ENCODE measurements around the gene OSCP1.

The OSCP1 gene

DNA sequence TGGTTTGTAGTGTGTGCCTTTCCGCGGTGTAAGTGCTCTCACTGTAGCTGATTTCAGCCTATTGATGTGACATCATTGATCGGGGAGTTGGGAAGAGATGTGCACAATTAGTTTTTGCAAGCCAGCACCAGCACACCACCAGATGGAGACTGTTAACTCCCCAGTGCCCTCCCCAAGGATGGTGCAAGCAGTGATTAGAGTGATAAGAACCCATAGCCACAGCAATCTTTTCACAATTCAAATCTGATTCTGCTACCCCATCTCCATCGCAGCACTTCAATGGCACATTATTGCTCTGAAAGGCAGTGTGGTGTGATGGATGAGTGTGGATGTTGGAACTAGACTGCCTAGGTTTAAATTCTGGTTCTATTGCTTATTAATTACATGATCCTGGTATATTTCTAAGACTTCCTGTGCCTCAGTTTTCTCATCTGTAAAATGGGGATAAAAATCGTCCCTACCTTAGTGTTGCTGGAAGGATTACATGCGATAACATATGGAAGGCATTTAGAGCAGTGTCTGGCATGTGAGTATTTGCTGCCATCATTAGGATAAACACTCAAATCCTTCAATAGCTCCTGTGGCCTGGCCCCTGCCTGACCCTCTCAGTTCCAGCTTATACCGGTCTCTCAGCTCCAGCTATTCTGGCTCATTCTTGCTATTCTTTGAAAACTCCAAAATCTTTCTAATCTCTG is 25.8 kb upstream of the OSCP1 start:
- DNase-seq (ENCODE audit: low read depth in 2 of 3, low spot score in 1 of 3), result no peak

DNA sequence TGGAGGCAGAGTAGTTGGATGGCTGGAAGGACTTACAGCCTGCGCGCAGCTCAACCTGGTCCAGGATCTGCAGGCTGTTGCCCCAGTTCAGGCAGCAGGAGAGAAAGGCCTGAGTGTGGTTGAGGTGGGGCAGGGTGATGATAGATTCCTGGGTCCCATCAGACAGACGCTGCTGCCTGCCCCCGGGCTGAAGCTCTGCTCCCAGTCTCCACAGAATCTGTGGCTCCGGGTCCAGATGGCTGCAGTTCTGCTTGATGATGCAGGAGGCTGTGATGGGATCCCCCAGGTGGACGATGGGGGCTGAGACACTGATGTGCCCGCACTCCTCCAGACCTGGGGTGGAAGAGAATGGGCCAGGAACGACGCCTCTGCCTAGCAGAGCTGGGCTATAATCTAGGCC is 25.1 kb upstream of the OSCP1 start:
- no peak for DNase-seq (ENCODE audit: low read depth in 2 of 3, low spot score in 1 of 3)

DNA sequence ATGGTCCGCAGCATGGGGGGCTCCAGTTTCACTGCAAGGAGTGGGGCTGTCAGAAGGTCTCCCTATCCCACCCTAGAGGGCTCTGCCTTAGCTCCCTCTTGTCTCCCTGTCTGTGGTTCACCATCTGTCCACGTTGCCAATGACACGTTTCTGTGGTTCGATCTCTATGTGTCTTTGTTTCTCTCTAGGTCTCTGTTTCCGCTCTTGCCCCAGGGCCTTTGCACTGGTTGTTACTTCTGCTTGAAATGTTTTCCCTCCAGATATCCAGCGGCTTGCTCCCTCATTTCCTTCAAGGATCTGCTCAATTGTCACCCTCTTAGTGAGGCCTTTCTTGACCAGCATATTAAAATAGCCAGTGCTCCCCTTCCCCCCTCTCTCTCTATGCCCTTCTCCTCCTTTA is 22.4 kb upstream of the OSCP1 start:
- no peak for DNase-seq (ENCODE audit: low read depth in 2 of 3, low spot score in 1 of 3)

DNA sequence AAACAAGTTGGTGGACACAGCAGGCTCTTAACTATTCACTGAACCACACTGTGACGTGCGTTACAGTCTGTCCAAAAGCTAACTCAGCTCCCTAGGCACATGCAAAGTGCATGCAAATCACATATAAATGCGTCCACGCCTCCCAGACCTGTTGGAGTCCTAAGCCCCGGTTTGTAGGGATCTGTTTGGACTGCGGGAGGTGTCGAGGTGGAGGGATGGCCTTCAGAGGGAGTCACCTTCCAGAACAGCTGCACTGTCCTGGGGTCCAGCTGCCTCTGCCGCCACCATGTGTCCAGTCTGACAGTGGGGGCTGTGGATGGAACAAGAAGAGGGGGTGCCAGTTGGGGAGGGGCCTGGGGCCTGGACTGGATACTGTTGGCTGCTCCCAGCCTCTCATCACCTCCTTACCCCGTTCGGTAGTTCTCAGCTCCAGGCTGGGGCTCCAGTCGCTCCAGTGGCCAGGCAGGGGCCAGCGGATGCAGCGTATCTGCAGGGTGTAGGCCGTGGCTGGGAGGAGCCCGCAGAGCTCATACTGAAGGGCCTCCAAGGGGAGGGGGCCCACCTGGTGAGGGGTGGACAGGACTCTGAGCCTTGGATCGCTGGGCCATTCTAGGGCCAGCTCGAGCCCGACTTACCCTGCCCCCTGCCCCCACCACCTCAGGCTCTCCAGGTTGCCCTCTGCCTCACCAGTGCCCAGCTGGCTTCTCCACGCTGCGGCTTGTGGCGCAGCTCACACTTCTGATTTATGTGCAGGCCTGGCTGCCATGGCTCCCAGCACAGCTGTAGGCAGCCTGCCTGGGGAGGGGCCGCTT is 21.8 kb upstream of the OSCP1 start:
- no peak for DNase-seq (ENCODE audit: low read depth in 2 of 3, low spot score in 1 of 3)

DNA sequence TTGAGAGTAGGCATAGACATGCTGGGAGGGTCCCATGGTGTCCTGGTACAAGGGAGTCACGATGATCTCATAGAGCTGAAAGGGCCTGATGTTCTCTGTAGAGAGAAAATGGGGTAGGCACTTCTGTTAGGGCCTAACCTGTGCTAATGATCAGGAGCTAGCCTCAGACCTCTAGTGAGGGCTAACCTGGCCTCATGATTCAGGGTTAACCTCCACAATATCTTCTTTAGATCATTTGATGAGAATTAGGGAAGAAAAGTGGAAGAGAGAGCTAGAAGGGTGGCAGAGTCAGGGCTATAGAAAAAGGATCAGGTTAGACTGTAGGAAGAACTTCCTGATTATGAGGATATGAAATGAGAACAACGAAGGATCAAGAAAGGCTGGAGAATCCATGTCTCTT is 18.9 kb upstream of the OSCP1 start:
- no peak for DNase-seq (ENCODE audit: low read depth in 2 of 3, low spot score in 1 of 3)

DNA sequence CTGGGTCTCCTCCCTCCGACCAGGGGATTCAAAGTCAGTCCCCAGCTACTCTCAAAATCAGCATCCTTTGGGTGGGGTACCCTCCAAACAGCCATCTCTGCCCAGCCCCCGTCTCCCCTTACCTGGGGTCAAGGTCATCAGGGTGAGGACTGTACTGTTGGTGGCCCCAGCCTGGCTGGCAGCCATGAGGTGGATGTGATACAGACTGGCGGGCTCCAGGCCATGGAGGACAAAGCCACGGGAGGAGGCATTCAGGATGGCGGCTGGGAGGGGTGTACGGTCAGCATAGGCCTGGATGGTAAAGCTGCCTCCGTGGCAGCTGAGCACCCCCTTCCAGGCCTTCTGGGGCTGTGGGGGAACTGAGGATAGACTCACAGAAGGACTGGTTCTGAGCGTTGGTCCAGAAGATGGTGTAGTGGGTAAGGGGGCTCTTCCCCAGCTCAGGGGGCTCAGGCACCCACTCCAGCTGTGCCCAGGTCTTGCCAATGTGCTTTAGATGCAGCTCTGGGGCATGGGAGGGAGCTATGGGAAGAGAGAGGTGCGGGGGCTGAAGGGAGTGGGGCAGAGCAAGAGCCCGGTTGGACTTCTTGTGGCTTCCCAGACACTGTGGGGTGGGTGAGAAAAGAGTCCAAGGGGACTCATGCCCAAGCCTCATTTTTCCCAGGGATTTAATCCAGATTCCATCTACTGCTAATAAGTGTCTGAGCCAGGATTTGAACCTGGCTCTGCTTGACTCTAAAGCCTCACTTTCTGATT is 17.6 kb upstream of the OSCP1 start:
- DNase-seq (ENCODE audit: low read depth in 2 of 3, low spot score in 1 of 3), result no peak

DNA sequence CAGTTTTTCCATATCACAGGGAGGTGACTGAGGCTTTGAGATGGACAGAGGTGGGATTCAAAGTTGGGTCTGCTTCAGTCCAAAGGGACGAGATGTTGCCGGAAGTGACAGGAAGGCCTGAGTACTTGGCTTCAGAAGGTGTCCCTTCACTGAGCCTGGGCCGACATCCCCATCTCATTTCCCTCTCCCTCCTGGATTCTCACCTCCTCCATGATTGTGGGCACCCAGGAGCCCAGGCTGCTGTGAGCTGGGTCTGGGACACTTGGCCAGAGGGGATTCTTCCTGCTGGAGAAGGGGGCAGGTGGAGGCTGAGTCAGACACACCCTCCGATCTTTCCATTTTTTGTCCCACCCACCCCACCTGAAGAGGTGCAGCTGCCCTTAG is 16.8 kb upstream of the OSCP1 start:
- no peak for DNase-seq (ENCODE audit: low read depth in 2 of 3, low spot score in 1 of 3)

DNA sequence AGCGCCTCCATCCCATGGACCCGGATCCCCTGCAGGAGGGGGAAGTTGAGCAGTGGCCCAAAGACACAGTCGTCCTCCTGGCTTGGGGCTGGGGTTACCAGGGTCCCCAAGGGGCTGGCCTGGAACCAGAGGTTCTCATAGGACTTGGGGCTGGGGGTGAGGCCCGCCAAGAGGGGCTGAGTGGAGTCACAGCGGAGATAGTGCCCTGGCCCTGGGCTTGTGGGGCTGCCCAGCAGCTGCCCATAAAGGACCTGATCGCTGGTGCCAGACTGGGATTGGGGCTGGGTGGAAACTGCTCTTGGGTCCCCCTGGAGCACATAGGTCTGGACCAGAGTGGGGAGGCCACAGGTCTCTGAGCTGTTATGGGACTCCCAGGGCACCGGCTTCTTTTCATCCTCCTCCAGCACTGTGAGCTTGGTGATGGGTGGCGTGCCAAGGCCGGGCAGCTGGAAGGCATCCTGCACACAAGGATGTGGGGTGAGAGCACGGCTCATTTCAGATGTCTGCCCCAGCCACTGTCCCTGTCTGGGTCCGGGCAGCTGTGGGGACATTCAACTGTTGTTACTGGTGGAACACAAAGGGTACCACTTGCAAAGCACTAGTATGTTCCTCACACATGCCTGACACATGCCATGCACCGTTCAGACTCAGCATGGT is 16.2 kb upstream of the OSCP1 start:
- DNase-seq (ENCODE audit: low read depth in 2 of 3, low spot score in 1 of 3), result no peak

DNA sequence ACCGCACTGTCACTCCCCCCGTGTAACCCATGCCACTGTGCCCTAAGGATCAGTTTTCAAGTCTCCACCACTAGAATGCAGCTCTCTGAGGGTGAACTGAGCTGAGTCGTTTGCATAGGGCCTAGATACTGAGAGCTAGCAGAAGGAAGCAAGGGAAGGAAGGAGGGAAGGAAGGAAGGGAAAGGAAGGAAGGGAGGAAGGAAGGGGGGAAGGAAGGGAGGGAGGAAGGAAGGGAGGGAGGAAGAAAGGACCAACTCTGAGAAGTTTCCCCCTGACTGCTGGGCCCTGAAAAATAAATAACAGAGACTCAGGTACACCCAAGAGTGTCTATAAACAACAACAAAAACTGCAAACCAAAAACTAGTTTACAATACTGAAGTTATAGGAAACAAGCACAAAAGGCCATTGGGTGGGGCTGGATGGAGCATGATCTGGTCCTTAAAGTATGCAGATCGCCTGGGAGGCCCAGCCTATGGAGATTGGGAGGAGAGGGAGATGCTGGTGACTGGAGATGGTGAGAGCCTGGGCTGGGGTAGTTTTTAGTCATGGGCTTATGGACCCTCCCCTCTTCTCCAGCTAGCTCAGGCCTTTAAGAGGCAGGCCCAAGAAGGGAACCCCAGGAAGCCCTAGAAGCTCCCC is 15.6 kb upstream of the OSCP1 start:
- no peak for DNase-seq (ENCODE audit: low read depth in 2 of 3, low spot score in 1 of 3)

DNA sequence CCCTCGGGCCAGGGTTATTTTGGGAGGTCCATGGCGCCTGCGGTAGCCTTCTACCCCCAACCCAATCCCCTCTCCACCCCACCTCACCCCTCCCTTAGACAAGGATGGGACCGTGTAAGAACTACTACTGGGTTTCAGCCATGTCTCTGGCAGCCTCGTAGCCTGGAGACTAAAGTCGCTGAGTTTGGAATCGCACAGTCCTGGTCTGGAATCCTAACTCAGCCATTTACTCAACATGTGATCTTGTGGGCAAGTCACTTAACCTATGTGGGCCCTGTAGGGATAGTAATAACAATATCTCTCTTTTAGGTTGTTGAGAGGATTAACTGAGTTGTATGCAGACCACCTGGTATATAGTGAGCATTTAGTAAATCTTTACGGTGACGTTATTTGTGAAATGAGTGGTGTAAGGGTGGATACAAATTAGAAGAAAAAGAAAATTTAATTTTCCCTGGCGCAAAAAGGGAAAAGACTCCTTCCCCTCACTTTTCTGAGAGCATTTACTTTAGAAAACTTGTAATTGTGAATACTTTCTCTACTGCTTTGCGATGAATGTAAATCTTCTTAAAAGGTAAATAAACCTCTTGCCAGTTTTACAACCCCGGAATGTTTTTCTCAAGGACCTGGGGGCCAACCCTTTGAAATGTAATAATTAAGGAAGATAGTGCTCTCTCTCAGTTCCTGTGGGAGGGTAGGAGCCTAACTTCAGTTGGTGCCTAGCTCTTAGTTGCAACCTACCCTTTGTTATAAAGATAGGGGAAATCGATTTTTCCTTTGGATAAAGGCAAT is 14.5 kb upstream of the OSCP1 start:
- no peak for DNase-seq (ENCODE audit: low read depth in 2 of 3, low spot score in 1 of 3)

DNA sequence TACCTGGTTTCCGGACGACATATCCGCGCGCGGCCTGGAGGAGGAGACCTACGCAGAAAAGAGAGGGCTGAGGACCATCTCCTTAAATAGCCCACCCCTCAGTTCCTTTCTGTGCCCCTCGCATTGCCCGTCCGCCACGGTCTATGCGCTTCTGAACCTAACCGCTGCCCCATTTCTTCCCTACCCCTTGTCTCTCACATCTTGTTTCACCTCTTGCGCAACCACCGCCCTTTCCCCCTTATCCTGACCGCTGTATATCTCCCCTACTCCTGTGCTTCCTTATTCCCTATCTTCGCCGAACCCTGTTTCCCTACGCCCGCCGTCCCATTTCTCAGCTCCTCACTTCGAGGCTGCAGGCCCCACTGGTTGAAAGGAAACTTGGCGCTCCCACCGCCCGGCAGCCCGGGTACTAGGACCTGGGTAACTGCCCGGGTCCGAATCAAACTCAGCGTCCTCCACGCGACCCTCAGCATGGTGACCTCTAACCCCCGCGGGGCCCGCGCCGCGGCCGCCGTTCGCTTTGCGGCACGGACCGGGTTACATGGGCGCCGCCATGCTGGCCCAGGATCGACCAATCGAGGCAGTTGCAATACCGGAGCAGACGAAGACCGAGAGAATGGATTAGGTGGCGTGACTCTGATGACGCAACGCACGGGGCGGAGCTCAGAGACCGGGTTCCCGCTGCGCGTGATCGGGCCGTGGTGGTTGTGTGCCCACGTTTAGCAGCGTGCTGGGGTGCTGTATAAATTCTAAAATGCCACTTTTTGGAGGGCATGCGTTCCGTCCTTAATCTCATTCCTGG is 13.8 kb upstream of the OSCP1 start, which contains the start of gene MRPS15:
TSS of gene MRPS15 (minus strand) at position 582 of the 802 bp plus-strand sequence. CDS start at position 473, 109 bp downstream.
- peak; percentile 93 to 95 (median 94) for DNase-seq (ENCODE audit: low read depth in 2 of 3, low spot score in 1 of 3)

DNA sequence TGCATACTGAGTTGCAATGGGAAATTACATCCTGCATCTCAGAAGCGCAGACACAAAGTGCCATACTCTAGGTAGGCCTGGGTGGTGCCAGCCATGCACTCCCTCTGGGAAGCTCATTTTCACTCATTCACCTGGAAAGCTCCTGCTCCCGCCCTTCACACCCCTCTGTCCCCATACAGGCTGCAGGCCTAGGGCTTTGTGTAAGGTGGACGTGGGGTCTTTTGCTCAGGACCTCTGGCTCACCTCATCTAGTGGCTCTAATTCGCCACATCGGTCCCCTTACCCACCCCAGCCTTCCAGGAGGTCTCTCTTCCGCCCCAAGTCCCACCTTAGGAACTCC is 13.2 kb upstream of the OSCP1 start:
- DNase-seq (ENCODE audit: low read depth in 2 of 3, low spot score in 1 of 3), result no peak

DNA sequence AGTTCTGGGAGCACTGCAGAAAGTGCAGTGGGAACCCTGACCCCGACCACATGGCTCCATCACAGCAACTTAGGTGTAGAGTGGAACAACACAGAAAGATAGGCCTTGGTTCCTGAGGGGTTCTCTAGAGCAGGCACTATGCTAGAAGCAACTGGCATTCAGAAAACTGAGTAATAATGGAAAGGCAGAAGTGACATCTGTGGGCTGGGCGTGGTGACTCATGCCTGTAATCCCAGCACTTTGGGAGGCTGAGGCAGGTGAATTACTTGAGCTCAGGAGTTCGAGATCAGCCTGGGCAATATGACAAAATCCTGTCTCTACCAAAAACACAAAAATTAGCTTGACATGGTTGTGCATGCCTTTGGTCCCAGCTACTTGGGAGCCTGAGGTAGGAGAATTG is 8.7 kb upstream of the OSCP1 start:
- DNase-seq (ENCODE audit: low read depth in 2 of 3, low spot score in 1 of 3), result peak in 2 of 3 donors; percentile 45 to 51

DNA sequence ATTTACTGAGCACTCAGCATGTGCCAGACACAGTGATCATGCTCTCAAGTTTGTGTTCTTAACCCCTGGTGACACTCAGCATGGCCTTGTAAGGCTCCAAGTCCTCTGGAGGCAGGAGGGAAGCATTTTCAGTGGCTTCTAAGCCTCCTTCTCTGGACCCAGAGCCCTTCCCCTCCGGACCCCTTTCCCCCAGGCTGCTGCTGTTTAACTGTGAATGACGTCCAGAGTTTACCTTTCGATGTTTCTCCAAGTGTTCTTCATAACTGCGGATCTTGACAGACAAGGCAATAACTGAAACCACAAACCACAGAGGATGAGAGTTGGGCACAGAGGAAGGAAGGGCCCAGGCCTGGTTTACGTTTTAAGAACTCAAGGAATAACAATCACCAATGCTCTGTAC is 7.4 kb upstream of the OSCP1 start:
- DNase-seq (ENCODE audit: low read depth in 2 of 3, low spot score in 1 of 3), result no peak

DNA sequence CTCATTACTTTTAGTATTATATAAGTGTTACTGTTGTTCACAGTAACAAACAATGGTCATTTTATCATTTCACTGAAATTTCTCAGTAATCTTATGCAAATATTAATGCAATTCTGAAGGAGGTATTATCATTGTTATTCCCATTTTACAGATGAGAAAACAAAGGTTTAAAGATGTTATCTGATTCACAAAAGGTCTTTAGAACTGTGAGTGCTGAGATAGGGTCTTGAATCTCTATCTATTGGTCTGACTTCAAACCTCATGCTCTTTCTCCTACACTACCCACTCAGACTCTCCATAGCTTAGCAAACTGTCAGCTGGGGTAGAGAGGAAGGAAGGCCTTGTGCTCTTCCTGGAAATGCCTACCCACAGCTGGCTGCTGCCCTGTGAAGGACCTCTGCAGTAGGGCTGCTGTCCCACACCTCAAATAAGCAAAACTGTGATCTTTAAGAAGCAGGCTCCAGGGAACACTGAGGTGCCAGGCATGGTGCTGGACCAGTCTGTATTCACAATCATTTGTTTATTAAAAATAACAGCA is 6.2 kb upstream of the OSCP1 start:
- no peak for DNase-seq (ENCODE audit: low read depth in 2 of 3, low spot score in 1 of 3)

DNA sequence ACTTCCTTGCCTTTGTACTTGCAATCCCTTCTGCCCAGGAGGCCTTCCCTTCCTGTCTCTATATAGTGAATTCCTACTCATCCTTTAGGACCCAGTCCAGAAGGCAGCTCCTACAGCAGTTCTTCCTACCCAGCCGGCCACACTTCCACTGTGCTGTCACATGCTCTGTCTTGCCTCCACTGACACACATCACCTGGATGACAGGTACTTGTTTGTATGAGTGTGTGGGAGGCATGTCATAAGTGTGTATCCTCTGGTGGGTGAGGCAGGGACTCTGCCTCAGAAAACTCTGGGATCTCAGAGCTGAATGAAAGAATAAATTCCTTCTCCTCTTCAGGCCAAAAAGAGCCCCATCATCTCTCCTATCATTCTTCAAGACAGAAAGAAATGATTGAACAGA is 5.1 kb upstream of the OSCP1 start:
- no peak for DNase-seq (ENCODE audit: low read depth in 2 of 3, low spot score in 1 of 3)

DNA sequence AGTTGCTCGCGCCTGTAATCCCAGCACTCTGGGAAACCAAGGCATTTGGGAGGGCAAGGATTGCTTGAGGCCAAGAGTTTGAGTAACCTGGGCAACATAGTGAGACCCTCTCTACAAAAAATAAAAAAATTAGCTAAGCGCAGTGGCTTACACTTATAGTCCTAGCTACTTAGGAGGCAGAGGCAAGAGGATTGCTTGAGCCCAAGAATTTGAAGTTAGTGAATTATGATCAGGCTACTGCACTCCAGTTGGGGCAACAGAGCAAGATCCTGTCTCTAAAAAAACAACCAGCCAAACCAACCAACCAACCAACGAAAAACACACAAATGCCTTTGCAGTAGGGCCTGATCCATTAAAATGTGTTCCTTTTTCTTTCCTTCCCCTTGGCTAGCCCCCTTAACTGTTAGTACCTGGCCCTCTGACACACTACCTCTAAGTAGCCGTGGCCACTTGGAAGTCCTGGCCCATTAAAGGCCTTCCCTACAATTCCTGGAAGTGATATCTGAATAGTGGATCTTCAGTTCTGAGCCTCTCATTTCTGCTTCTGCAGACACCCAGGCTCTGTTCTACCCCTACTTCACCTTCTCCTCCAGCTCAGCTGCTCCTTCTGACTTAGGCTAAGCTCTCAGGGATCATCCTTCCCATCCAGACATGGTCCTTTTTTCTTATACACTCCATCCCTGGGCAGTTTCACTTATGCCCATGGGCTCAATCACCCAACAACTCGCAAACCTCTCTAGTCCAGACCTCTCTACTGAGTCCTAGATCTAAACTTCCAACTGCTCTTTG is 3.5 kb upstream of the OSCP1 start:
- DNase-seq (ENCODE audit: low read depth in 2 of 3, low spot score in 1 of 3), result no peak

DNA sequence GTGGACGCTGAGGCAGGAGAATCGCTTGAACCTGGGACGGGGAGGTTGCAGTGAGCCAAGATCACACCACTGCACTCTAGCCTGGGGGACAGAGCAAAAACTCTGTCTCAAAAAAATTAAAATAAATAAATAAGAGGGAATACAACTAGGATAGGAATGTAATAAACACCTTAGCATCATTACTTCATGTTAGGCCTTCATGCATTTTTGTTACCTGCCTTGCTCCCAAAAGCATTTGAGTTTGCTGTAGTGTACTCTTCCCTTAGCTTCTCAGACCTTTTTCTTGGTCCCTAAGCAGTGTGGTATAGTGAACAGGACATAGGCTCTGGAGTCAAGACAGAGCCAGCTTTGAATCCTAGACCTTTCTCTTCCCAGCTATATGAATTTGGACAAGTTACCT is 2.8 kb upstream of the OSCP1 start:
- no peak for DNase-seq (ENCODE audit: low read depth in 2 of 3, low spot score in 1 of 3)
